GM19438 (cell line): Measurements from ENCODE around the gene SLC6A1.

Source experiments
- ATAC-seq: cut with Tn5 transposase; IDR thresholded peaks from one replicate; pipeline ENCODE4 v1.9.1; 2021; ENCODE audit warnings: low read depth; ENCODE audit not compliant: unreplicated experiment

SLC6A1 gene

GRCh38 chr3:10970306-10970960 lies 22.1 kb upstream of the SLC6A1 start:
- no peak for ATAC-seq

- no peak for ATAC-seq
These were observed 20.3 kb upstream of the SLC6A1 start for GRCh38 chr3:10972072-10972782.

DNA sequence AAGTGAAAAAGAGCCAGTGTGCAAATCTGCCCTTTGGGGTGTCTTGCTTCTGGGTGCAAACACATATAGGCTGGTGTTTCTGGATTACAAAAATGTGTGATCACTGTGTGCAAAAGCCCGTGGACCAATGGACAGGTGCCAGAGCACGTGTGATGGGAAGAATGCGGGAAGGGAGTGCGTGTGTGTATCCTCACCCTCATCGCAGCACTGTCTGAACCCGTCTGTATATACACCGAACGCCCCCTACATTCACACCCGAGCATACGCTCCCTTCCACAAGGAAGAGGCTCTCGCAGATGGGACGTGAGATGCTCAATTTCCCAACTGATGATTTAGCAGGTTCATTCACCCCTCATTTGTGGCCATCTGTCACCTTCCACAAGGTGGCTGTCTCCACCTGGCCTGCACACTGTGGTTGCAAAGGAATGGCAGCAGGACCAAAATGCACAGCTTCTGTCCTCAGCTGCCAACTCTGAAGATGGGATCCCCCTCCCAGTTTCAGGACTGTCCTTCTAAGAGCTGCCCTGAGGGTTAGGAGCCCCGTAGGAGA lies 19.4 kb upstream of the SLC6A1 start:
- no peak for ATAC-seq

GRCh38 chr3:10974131-10974530 lies 18.4 kb upstream of the SLC6A1 start:
- no peak for ATAC-seq

- ATAC-seq, result no peak
These were observed 17.7 kb upstream of the SLC6A1 start for GRCh38 chr3:10974746-10975375.

DNA sequence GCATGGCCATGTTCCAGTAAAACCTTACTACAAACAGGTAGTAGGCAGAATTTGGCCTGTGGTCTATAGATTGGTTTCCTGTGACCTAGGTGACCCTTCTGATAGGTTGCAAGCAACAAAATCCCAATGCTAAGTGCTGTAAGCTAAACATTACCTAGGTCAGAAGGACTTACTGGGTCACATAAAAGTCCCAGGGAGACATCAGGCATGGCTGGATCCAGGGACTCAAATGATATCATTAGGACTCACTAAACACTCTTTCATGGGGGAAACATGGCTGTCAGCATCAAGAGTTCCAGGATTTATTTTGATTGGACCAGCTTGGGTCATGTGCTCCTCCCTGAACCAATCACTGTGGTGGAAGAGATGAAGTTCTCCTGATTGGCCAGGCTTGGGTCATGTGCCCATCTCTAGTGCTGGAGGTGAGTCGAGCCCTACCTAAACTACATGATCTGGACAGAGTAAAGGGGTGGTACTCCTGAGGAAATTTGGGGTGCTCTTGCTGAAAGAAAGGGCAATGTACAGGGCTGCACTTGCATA lies 16.8 kb upstream of the SLC6A1 start:
- no peak for ATAC-seq

DNA sequence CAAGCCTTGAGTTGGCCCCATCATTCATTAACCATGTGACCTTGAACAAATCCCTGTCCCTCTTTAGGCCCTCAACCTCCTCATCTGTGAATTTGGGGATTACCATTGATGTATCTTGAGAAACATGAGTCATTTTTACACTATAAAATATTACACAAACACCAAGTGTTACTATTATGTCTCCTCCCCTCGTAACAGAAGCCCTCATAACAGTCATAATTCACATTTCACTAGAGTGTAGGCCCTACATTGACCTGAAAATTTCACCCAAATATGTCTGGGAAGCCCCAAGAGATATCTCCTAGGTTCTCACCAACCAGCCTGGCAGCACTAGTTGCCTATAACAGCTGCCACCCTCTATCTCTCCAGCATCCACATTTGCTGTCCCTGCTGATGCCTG lies 15.8 kb upstream of the SLC6A1 start:
- ATAC-seq, result no peak

DNA sequence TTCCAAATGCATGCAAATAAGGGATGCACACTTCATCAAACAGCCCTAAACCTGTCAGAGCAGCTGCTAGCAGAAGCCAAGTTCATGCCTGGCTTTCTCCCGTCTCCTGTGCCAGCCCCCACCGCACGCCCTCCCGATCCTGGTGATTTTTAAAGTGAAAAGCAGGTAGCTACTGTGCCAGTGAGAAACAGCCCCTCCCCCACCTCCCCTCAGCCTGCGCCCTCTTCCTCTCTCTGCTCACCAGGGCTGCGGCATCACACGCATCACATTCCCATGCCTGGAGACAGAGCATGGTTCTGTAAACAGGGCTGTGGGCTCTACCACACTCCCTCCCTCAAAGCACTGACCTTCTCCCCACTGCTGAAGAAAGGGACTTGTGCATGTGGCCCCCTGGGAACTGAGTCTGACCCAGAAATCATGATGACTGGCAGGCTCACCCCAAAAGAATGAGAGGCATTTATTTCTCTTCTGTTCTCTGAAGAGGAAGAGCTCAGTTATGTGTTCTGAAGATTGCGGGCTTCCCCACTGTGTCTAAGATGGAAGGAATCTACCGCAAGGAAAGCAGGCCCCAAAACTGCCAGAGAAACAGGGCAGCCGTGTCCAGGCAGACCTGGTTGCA lies 14.5 kb upstream of the SLC6A1 start:
- ATAC-seq, result no peak

DNA sequence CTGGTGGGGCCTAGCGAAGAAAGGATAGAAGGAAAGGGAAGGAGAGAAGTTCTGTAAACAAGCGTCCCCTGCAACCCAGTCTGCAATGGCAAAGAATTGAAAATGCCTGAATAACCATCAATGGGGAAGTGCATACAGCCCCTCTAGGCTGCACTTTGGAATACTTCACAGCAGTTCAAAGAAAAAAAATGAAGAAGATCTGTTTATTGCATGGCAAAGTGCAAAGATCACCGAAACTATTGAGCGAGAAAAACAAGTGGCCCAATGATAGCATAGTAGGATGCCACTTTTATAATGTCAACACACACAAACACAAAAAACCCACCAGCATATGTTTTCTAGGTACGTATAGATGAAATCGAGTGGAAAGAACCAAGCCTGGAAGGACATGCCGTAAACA lies 13.6 kb upstream of the SLC6A1 start:
- no peak for ATAC-seq

GRCh38 chr3:10980312-10980711 lies 12.2 kb upstream of the SLC6A1 start:
- no peak for ATAC-seq

DNA sequence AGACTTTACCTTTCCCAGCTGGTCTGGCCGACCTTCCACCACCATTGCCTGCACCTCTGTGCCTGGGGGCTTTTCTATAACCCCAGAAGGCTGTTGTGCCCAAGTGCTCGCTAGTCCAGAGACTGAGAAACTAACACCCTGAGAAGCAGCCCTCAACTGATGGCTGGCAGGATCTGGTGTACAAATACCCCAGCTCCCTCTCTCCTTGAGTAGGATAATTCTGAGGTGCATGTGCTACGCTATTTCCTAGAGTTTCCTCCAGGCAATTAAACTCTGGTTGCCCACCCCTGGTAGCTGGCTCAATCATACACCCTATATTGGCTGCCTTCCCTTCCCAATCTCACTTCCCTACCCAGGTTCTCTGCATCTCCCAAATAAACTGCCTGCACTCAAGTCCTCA lies 11.5 kb upstream of the SLC6A1 start:
- no peak for ATAC-seq

DNA sequence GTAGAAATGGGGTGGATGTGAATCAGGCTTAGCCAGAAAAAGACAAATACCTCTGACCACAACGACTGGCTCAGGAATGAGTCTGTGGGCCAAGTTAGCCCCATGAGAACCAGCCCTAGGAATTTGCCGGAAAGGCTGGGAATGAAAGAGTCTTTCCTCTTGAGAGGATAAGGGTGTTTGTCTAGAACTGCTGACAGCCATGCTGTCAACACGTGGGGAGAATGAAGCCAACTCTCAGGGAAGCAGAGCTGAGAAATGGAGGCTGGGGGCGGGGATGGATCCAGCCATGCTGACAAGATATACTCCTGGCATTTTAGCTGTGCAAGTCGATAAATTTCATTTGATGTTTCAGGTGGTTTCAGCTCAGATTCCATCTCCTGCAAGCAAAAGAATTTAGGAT lies 10.6 kb upstream of the SLC6A1 start:
- no peak for ATAC-seq

- ATAC-seq, result no peak
These were observed 9.8 kb upstream of the SLC6A1 start for GRCh38 chr3:10982782-10983181.

DNA sequence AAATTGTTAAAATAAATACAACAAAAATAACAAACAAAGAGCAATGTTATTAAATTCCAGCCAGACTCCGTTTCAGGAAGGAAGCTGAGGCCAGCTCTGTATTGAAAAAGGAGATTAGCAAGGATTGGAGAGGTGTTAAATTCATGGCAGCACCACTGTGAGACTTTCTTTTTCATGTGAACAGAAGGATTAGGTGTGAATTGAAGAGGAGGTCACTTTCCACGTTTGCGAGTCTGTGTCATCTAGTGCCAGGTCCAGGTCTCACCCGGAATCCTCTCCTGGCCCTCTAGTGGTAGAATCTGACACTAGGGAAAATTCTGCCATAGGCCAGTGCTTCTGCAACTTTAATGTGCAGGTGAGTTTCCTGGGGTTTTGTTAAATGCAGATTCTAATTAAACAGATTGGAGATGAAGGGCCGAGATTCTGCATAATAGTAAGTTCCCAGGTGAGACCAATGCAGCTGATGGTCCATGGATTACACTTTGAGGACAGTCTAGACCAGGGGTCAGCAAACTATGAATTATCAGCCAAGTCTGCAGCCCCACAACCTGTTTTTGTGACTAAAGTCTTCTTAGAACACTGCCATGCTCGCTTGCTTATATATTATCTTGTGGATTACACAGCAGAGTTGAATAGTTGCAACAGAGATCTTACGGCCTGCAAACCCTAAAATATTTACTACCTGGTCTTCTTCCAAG lies 9.2 kb upstream of the SLC6A1 start:
- ATAC-seq, result no peak

DNA sequence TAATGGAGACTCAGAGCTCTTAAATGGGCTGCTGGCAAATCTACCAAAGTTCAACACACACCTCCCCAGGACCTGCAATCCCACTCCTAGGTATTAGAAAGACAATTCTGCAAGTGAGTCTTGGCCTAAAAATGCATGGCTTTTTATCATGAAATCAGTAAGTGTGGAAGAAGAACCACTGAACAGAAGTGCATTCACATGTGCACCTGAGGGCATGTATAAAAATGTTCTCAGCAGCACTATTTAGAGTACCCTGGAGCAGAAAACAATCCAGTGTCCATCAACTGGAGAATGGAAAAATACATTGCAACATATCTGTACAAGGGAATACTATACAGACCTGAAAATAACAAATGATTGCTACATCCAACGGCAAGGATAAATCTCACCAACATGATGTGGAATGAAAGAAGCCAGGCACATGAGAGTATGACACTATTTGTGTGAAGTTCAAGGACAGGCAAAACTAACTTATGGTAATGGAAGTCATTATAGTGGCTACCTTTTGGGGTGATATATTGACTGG lies 8.1 kb upstream of the SLC6A1 start:
- no peak for ATAC-seq

- no peak for ATAC-seq
These were observed 7.4 kb upstream of the SLC6A1 start for GRCh38 chr3:10985181-10985580.

DNA sequence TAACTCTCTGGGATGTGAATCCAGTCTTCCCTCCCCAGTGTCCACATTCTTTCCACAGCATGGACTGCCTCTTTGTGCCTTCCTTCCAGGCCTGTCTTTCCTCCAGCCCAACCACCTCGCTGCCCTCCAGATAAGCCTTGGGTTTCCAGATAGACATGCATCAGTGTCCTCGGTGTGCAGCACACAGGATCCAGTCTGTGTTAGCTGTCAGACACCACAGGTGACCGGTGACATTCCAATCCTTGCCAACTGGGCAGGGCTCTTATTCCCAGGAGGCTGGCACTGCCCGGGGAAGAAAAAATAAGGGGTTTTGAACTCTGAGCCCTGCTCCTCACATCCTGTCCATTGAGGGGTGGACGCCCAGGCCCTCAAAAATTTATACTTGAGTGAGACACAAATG lies 6.0 kb upstream of the SLC6A1 start:
- no peak for ATAC-seq

DNA sequence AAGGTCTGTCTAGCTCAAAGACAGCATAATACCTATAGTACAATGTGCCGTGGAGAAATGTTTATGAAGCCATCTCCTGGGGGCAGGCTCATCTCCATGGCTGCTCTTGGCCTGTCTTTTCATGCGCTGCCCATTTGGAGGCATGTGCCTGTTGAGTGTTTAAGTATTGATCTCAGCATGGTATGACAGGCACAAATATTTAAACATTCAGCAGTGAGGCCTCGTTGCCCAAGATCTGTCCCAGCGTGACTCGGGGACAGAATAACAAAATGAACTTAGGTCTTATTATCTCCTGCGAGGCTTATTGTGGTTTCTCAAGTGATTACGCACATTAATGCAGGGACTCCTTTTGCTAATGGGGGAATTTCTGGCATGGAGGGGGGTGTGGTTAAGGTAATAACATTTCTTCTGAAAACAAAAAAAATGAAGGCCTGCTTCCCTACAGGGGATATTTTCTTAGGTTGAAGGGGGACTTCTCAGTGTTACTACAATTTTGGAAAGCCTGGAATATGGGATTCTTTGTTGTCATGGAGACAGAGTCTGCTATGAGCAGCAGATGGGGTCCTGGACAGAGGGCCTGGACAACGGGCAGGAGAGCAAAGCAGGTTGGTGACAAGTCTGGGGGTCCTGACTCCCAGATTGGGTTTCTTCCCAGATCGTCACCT lies 4.4 kb upstream of the SLC6A1 start:
- no peak for ATAC-seq

DNA sequence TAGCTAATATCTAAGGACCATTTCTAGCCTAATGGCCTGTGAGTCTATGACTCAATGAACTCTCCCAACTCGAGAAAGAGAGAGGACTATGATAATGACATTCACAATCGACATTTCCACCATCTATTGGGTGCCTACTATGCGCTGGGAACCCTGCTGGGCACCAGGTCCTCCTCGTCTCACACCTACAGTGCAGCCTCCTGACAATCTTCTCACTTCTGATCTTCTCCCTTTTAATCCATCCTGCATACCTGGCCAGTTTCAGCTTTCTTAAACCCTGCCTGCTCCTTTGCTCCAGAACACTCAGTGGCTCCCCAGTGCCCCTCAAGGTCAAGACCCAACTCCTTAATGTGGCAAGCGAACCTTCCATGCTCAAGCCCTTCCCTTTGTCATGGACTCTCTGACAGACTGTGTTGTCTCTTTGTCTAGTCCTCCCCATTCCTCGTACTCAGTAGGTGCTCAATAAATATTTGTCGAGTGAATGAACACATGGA lies 3.5 kb upstream of the SLC6A1 start:
- no peak for ATAC-seq
